HCT116 (cell line): ENCODE results near the gene MYH11. TPM values are rescaled to one million over a fixed set of nuclear protein-coding genes. Genes with fewer than 3 reads are reported as not detected.

Source experiments
- ATAC-seq: fragments of 200-7000 bp; cut with Tn5 transposase; 2 replicates; pipeline ENCODE4 v1.9.1; 2020; ENCODE audit warnings: mild to moderate bottlenecking, moderate library complexity
- BruUV-seq: library from RNA; stranded (reverse); fragments of 400-500 nt; replicated peaks from 2 replicates; lab custom pipeline; 2021; lab: Mats Ljungman, UMichigan
- CTCF ChIA-PET: fragments of 300-600 bp; sonication (Branson Sonifier 250); formaldehyde crosslinking; loops from one replicate; lab custom pipeline; 2021; ENCODE audit warnings: antibody characterized with exemption; lab: Charles Lee
- POLR2A ChIA-PET: fragments of 300-600, 350-600 bp; sonication (Branson Sonifier 250); formaldehyde crosslinking; loops from one replicate; lab custom pipeline; 2021; ENCODE audit warnings: antibody characterized with exemption; lab: Charles Lee
- RAD21 ChIA-PET, 2 experiments: fragments of 300-600 bp; sonication (Branson Sonifier 250); formaldehyde crosslinking; loops; one replicate each; lab custom pipeline; 2023; ENCODE audit warnings: low total read pairs in 2 of 2; ENCODE audit not compliant: uncharacterized antibody in 2 of 2, unreplicated experiment in 2 of 2, low non-redundant PET in 1 of 2; lab: Charles Lee
- DNase-seq: peaks from one replicate; pipeline ENCODE4 v3.0.0-alpha.2; 2010; ENCODE audit warnings: low read depth, low spot score
- H2AFZ ChIP-seq: fragments of 200-600 bp; shearing (Covaris generic), sonication (generic); 2 replicates; pipeline ENCODE4 v1.6.1; 2017; ENCODE audit warnings: low read depth, mixed run types, mixed read lengths, antibody characterized with exemption, low read length; ENCODE audit not compliant: poor library complexity, severe bottlenecking
- H3K27ac ChIP-seq: 2 replicates; pipeline ENCODE4 v1.5.1; 2012; ENCODE audit warnings: low read depth, low read length
- H3K27me3 ChIP-seq: fragments of 200-600 bp; sonication (generic); 2 replicates; pipeline ENCODE4 v1.6.1; 2016; ENCODE audit warnings: mixed run types, low read length, mixed read lengths; ENCODE audit not compliant: insufficient read depth
- H3K36me3 ChIP-seq, 2 experiments: fragments of 200-500 bp in 1 of 2; fragments of 200-600 bp in 1 of 2; sonication (Bioruptor generic) in 1 of 2; sonication (generic) in 1 of 2; 2 replicates each; pipeline versions ENCODE4 v1.5.1 to v1.6.1; 2014 to 2016; ENCODE audit warnings: low read length in 2 of 2, inconsistent platforms in 1 of 2, mixed read lengths in 1 of 2, mixed run types in 1 of 2; ENCODE audit not compliant: insufficient read depth in 2 of 2, control insufficient read depth in 1 of 2
- H3K4me1 ChIP-seq, 2 experiments: fragments of 200-600 bp in 1 of 2; sonication (generic) in 1 of 2; 2 replicates each; pipeline versions ENCODE4 v1.5.1 to v1.6.1; 2012 to 2017; ENCODE audit warnings: low read length in 2 of 2, inconsistent platforms in 1 of 2, mild to moderate bottlenecking in 1 of 2, mixed read lengths in 1 of 2, mixed run types in 1 of 2, moderate library complexity in 1 of 2; ENCODE audit not compliant: insufficient read depth in 2 of 2, control insufficient read depth in 1 of 2
- H3K4me2 ChIP-seq: fragments of 200-600 bp; sonication (generic); 2 replicates; pipeline ENCODE4 v1.6.1; 2017; ENCODE audit warnings: mixed run types, low read length, mixed read lengths
- H3K4me3 ChIP-seq, 2 experiments: fragments of 200-600 bp in 1 of 2; sonication (generic) in 1 of 2; replicated peaks in 1 of 2; 2 replicates each; pipeline ENCODE4 v1.5.1; 2011 to 2016; ENCODE audit warnings: low read length in 2 of 2, control low read depth in 1 of 2, low read depth in 1 of 2, mild to moderate bottlenecking in 1 of 2, mixed read lengths in 1 of 2, mixed run types in 1 of 2
- H3K79me2 ChIP-seq: fragments of 200-600 bp; sonication (generic); 2 replicates; pipeline ENCODE4 v1.6.1; 2017; ENCODE audit warnings: mild to moderate bottlenecking, mixed run types, low read length, moderate library complexity, mixed read lengths; ENCODE audit not compliant: insufficient read depth
- H3K9ac ChIP-seq: fragments of 200-600 bp; sonication (generic); 2 replicates; pipeline ENCODE4 v1.6.1; 2016; ENCODE audit warnings: low read length, mixed read lengths
- H3K9me2 ChIP-seq: fragments of 200-600 bp; sonication (generic), shearing (Covaris generic); 2 replicates; pipeline ENCODE4 v1.6.1; 2017; ENCODE audit warnings: mixed run types, mild to moderate bottlenecking, moderate library complexity; ENCODE audit not compliant: insufficient read depth
- H3K9me3 ChIP-seq, 2 experiments: fragments of 200-500 bp in 1 of 2; fragments of 200-600 bp in 1 of 2; sonication (Bioruptor generic) in 1 of 2; sonication (generic) in 1 of 2; 2 replicates each; pipeline ENCODE4 v1.6.1; 2014 to 2017; ENCODE audit warnings: low read length in 2 of 2, mixed read lengths in 2 of 2, inconsistent platforms in 1 of 2, low read depth in 1 of 2, mild to moderate bottlenecking in 1 of 2, mixed run types in 1 of 2, moderate library complexity in 1 of 2; ENCODE audit not compliant: control insufficient read depth in 1 of 2, insufficient read depth in 1 of 2
- H4K20me1 ChIP-seq: fragments of 200-600 bp; sonication (generic), shearing (Covaris generic); 2 replicates; pipeline ENCODE4 v1.6.1; 2017; ENCODE audit warnings: mixed run types, mild to moderate bottlenecking, moderate library complexity; ENCODE audit not compliant: insufficient read depth
- ATF3 ChIP-seq: IDR thresholded peaks from 2 replicates; pipeline ENCODE4 v1.6.1; 2012
- CBX3 ChIP-seq: IDR thresholded peaks from 2 replicates; pipeline ENCODE4 v1.6.1; 2012; ENCODE audit warnings: low read depth
- CEBPB ChIP-seq: IDR thresholded peaks from 2 replicates; pipeline ENCODE4 v1.6.1; 2012; ENCODE audit warnings: low read depth
- CTCF ChIP-seq, 3 experiments: fragments of 200-600 bp in 1 of 3; sonication (generic) in 1 of 3; IDR thresholded peaks in 2 of 3; conservative IDR thresholded peaks in 1 of 3; 2 replicates each; pipeline ENCODE4 v1.5.1; 2012 to 2017; ENCODE audit warnings: low read depth in 2 of 3, low read length in 2 of 3, antibody characterized with exemption in 1 of 3, borderline replicate concordance in 1 of 3, control low read depth in 1 of 3, mild to moderate bottlenecking in 1 of 3, mixed read lengths in 1 of 3, mixed run types in 1 of 3, moderate library complexity in 1 of 3; ENCODE audit not compliant: insufficient read depth in 1 of 3
- EZH2 ChIP-seq: fragments of 200-600 bp; sonication (generic); IDR thresholded peaks from 2 replicates; pipeline ENCODE4 v1.6.1; 2017; ENCODE audit warnings: antibody characterized with exemption, mixed run types
- EZH2phosphoT487 ChIP-seq: fragments of 200-600 bp; IDR thresholded peaks from 2 replicates; pipeline ENCODE4 v1.6.1; 2018; ENCODE audit warnings: antibody characterized with exemption, borderline replicate concordance
- JUND ChIP-seq: IDR thresholded peaks from 2 replicates; pipeline ENCODE4 v1.6.1; 2012
- MAX ChIP-seq: IDR thresholded peaks from 2 replicates; pipeline ENCODE4 v1.6.1; 2012
- POLR2A ChIP-seq: IDR thresholded peaks from 2 replicates; pipeline ENCODE4 v1.7.0; 2011; ENCODE audit warnings: borderline replicate concordance; ENCODE audit not compliant: insufficient read depth, insufficient read length; ENCODE audit errors: extremely low read depth
- POLR2AphosphoS5 ChIP-seq: IDR thresholded peaks from 2 replicates; pipeline ENCODE4 v1.6.1; 2011; ENCODE audit warnings: mild to moderate bottlenecking, low read depth, low read length, moderate library complexity
- SRF ChIP-seq: IDR thresholded peaks from 2 replicates; pipeline ENCODE4 v1.6.1; 2012; ENCODE audit warnings: low read depth
- YY1 ChIP-seq: IDR thresholded peaks from 2 replicates; pipeline ENCODE4 v1.6.1; 2011; ENCODE audit warnings: low read length, low read depth, moderate library complexity, mild to moderate bottlenecking; ENCODE audit not compliant: insufficient replicate concordance; ENCODE audit errors: extremely low read depth
- ZFX ChIP-seq: fragments of 450-650 bp; IDR thresholded peaks from 2 replicates; pipeline ENCODE4 v1.6.1; 2017
- ZNF274 ChIP-seq: fragments of 200-500 bp; sonication (Bioruptor generic); IDR thresholded peaks from 2 replicates; pipeline ENCODE4 v1.6.1; 2014; ENCODE audit warnings: mild to moderate bottlenecking, low read depth, low read length, inconsistent platforms
- intact Hi-C: fragments of 100-400 bp; cut with micrococcal nuclease; formaldehyde crosslinking; loops from 2 replicates; pipeline ENCODE4 v1.10.0; 2022
- total RNA-seq: library from RNA; stranded (reverse); gene quantifications from one replicate; pipeline ENCODE4 v1.2.1, GENCODE V29; 2021; ENCODE audit not compliant: unreplicated experiment
- TF ChIP-seq, protein P1 (sequence below): IDR thresholded peaks from 2 replicates; pipeline ENCODE4 v1.6.1; 2012; ENCODE audit warnings: low read depth

MYH11 gene
- total RNA-seq, 1 experiment from 2014 or later = 0.61 TPM

GRCh38 chr16:15864939-15865338 is 8.1 kb upstream of the MYH11 start:
- POLR2A ChIA-PET = no interaction called here
- intact Hi-C loops = no loop called here
- no TSS peak for BruUV-seq
- no peak overlapping the region for H3K4me2 ChIP-seq
- no peaks in the 10 kb centered on the region for H3K79me2 ChIP-seq
- no peaks in the 10 kb centered on the region for H3K4me1 ChIP-seq
- no peak for ATAC-seq
- H2AFZ ChIP-seq = no peak overlapping the region
- H3K27me3 ChIP-seq = no peaks in the 10 kb centered on the region
- H4K20me1 ChIP-seq = no peaks in the 10 kb centered on the region; the same call in 1 of the 2 replicates
- no peak overlapping the region for H3K4me3 ChIP-seq
- RAD21 ChIA-PET = interaction anchor here in 1 of 2 experiments (0.6 kb wide), 1 partner anchor 23 kb away, joined by 3 read pairs; no protein-coding TSS in a partner anchor
- no peak for DNase-seq
- TF ChIP-seq CBX3 (no peak), JUND (no peak), EZH2 (no peak), CTCF (IDR thresholded peaks at IDR 0.05 in 2 of 3, conservative IDR thresholded peaks at IDR 0.05 in 1 of 3; ENCODE audit: borderline replicate concordance in 1 of 3, insufficient read depth in 1 of 3, low read depth in 2 of 3, low read length in 2 of 3) (no peak), CEBPB (no peak), POLR2AphosphoS5 (no peak; the same call in 1 of the 2 replicates), ZFX (no peak), SRF (no peak), POLR2A (no peak), MAX (no peak), ATF3 (no peak), YY1 (no peak), ZNF274 (no peak), EZH2phosphoT487 (no peak)
- TF ChIP-seq, protein P1, sequence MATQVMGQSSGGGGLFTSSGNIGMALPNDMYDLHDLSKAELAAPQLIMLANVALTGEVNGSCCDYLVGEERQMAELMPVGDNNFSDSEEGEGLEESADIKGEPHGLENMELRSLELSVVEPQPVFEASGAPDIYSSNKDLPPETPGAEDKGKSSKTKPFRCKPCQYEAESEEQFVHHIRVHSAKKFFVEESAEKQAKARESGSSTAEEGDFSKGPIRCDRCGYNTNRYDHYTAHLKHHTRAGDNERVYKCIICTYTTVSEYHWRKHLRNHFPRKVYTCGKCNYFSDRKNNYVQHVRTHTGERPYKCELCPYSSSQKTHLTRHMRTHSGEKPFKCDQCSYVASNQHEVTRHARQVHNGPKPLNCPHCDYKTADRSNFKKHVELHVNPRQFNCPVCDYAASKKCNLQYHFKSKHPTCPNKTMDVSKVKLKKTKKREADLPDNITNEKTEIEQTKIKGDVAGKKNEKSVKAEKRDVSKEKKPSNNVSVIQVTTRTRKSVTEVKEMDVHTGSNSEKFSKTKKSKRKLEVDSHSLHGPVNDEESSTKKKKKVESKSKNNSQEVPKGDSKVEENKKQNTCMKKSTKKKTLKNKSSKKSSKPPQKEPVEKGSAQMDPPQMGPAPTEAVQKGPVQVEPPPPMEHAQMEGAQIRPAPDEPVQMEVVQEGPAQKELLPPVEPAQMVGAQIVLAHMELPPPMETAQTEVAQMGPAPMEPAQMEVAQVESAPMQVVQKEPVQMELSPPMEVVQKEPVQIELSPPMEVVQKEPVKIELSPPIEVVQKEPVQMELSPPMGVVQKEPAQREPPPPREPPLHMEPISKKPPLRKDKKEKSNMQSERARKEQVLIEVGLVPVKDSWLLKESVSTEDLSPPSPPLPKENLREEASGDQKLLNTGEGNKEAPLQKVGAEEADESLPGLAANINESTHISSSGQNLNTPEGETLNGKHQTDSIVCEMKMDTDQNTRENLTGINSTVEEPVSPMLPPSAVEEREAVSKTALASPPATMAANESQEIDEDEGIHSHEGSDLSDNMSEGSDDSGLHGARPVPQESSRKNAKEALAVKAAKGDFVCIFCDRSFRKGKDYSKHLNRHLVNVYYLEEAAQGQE = no peak
- CTCF ChIA-PET = no interaction called here
- H3K9me3 ChIP-seq = no peaks in the 10 kb centered on the region
- no peak overlapping the region for H3K9ac ChIP-seq
- no peaks in the 10 kb centered on the region for H3K9me2 ChIP-seq
- H3K36me3 ChIP-seq = peaks cover 24 to 25% of the 10 kb centered on the region in 2 experiments
- H3K27ac ChIP-seq = no peak overlapping the region
